ENCODE results near the gene PCSK7. TPM values are rescaled to one million over a fixed set of nuclear protein-coding genes. Genes with fewer than 3 reads are reported as not detected.
"Not testable (repeated sequence)": the region's sequence is repeated elsewhere in the genome, so short reads cannot be mapped to it uniquely, and the experiment has no call there.

Gene PCSK7
- total RNA-seq, 1 donor from 2014 or later = 14.2 TPM

DNA sequence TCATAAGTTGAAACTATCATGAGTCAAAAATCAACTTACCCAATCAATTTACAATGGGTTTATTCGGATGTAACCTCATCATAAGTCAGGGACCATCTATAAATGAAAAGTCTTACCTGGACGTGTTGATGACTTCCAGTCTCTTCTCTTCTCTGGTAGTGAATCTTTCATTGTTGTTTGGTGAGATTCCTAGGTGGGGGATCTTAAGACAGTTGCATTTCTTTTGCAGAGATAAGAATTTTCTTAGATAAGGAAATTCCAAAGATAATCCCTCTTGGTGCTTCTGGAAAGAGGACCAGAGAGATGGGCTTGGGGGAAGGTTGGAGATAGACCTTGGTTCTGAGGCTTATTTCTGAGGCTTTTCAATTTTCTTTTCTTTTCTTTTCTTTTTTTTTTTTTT lies 38.0 kb upstream of the PCSK7 start:
- Histone ChIP-seq H4K20me1 (ENCODE audit: low read depth) (peaks cover 7% of the 10 kb centered on the region), H3K27ac (no peak overlapping the region), H2AFZ (replicated peaks) (no peak overlapping the region), H3K4me1 (no peaks in the 10 kb centered on the region), H3K4me3 (no peak overlapping the region), H3F3A (ENCODE audit: low read depth) (no peaks in the 10 kb centered on the region), H3K9ac (no peak overlapping the region), H3K36me3 (no peaks in the 10 kb centered on the region), H3K4me2 (no peak overlapping the region), H3K79me2 (ENCODE audit: low read depth) (no peaks in the 10 kb centered on the region), H3K9me3 (ENCODE audit: low read depth) (no peaks in the 10 kb centered on the region), H3K27me3 (no peaks in the 10 kb centered on the region)
- Mint-ChIP-seq H3K27me3 (ENCODE audit: insufficient read depth, low read depth) (peaks cover 2% of the 10 kb centered on the region), H3K4me3 (no peak overlapping the region), H3K9me3 (peaks cover 2% of the 10 kb centered on the region), H3K36me3 (peaks cover 29% of the 10 kb centered on the region), H3K4me1 (no peaks in the 10 kb centered on the region), H3K27ac (no peak overlapping the region)
- DNase-seq (ENCODE audit: low spot score) = no peak
- TF ChIP-seq, protein P1, sequence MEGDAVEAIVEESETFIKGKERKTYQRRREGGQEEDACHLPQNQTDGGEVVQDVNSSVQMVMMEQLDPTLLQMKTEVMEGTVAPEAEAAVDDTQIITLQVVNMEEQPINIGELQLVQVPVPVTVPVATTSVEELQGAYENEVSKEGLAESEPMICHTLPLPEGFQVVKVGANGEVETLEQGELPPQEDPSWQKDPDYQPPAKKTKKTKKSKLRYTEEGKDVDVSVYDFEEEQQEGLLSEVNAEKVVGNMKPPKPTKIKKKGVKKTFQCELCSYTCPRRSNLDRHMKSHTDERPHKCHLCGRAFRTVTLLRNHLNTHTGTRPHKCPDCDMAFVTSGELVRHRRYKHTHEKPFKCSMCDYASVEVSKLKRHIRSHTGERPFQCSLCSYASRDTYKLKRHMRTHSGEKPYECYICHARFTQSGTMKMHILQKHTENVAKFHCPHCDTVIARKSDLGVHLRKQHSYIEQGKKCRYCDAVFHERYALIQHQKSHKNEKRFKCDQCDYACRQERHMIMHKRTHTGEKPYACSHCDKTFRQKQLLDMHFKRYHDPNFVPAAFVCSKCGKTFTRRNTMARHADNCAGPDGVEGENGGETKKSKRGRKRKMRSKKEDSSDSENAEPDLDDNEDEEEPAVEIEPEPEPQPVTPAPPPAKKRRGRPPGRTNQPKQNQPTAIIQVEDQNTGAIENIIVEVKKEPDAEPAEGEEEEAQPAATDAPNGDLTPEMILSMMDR (IDR thresholded peaks at IDR 0.05) = no peak
- TF ChIP-seq EZH2 (IDR thresholded peaks at IDR 0.05) (no peak), EZH2phosphoT487 (IDR thresholded peaks at IDR 0.05) (no peak)

DNA sequence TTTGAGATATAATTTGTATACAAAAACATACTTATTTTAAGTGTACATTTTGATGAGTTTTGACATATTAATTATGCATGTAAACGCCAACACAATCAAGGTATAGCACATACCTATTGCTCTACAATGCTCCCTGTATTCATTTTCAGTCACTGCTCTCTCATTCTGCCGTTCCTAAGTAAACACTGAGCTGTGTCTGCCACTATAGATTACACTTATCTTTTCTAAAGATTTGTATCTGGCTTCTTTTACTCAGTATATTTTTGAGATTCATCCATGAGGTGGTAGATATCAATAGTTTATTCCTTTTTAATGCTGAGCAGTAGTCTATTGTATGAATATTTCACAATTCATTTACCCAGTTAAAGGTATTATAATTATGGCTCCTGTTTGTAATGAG lies 33.9 kb upstream of the PCSK7 start:
- H3K27ac ChIP-seq = no peak overlapping the region
- H3K9ac ChIP-seq = no peak overlapping the region
- H3F3A ChIP-seq (ENCODE audit: low read depth) = no peaks in the 10 kb centered on the region
- no peaks in the 10 kb centered on the region for H3K9me3 Mint-ChIP-seq
- H3K27me3 ChIP-seq = no peaks in the 10 kb centered on the region
- no peak for DNase-seq (ENCODE audit: low spot score)
- H2AFZ ChIP-seq (replicated peaks) = no peak overlapping the region
- H3K27me3 Mint-ChIP-seq (ENCODE audit: insufficient read depth, low read depth) = peaks cover 2% of the 10 kb centered on the region
- H3K4me1 ChIP-seq = no peaks in the 10 kb centered on the region
- H3K4me2 ChIP-seq = no peak overlapping the region
- H3K9me3 ChIP-seq (ENCODE audit: low read depth) = no peaks in the 10 kb centered on the region
- H3K36me3 Mint-ChIP-seq = peaks cover 27% of the 10 kb centered on the region
- no peak overlapping the region for H3K27ac Mint-ChIP-seq
- H3K4me3 ChIP-seq = no peak overlapping the region
- no peak overlapping the region for H3K4me3 Mint-ChIP-seq
- peaks cover 7% of the 10 kb centered on the region for H4K20me1 ChIP-seq (ENCODE audit: low read depth)
- no peaks in the 10 kb centered on the region for H3K36me3 ChIP-seq
- TF ChIP-seq EZH2phosphoT487 (IDR thresholded peaks at IDR 0.05) (no peak), EZH2 (IDR thresholded peaks at IDR 0.05) (no peak)
- TF ChIP-seq, protein P1 (IDR thresholded peaks at IDR 0.05) = no peak
- H3K4me1 Mint-ChIP-seq = no peaks in the 10 kb centered on the region
- H3K79me2 ChIP-seq (ENCODE audit: low read depth) = no peaks in the 10 kb centered on the region

DNA sequence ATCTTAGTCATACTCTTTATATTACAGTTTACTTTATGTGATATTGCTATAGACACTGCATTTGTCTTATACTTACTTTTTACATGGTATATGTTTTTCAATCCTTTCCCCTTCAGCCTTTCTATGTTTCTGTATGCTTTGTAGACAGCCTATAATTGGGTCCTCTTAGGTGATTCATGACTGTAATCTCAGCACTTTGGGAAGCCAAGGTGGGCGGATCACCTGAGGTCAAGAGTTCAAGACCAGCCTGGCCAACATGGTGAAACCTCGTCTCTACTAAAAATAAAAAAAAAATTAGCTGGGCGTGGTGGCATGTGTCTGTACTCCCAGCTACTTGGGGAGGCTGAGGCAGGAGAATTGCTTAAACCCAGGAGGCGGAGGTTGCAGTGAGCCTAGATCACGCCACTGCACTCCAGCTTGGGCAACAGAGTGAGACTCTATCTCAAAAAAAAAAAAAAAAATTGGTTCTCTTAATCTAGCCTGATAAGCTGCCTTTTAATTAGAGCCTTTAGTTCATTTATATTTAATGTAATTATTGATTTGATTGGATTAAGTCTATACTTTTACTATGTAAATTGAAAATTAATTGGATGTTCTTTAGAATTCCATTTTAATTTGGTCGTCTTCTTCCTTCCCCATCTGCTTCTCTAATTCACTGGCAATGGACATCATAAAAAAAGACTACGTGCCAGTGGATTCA lies 32.9 kb upstream of the PCSK7 start:
- not testable (repeated sequence) for H3K9ac ChIP-seq; H3K36me3 ChIP-seq; H3K27ac Mint-ChIP-seq; H3K4me3 Mint-ChIP-seq; H3K9me3 ChIP-seq (ENCODE audit: low read depth); DNase-seq (ENCODE audit: low spot score); H3K27me3 Mint-ChIP-seq (ENCODE audit: insufficient read depth, low read depth); H3K27me3 ChIP-seq; H3K4me1 ChIP-seq; H3K27ac ChIP-seq; H3K79me2 ChIP-seq (ENCODE audit: low read depth); H4K20me1 ChIP-seq (ENCODE audit: low read depth); H3F3A ChIP-seq (ENCODE audit: low read depth); H2AFZ ChIP-seq (replicated peaks); H3K4me3 ChIP-seq; H3K4me2 ChIP-seq; H3K9me3 Mint-ChIP-seq; H3K4me1 Mint-ChIP-seq
- peaks cover 29% of the 10 kb centered on the region for H3K36me3 Mint-ChIP-seq

DNA sequence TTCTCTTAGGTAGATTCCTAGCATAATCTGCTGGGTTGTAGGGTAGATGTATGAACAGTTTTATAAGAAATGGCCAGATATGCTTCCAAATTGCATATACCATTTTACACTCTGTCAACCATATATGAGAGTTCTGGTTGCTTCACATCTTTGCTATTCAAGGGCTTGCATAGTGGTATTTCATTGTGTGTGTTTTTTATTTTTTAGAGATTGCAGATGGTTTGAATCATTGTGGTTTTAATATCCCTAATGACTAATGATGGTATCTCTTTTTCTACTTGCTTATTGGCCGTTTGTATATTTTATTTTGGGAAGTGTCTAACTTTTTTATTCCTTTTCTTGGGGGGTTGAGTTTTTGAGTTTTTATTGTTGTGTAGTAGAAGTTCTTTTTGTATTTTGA lies 27.5 kb upstream of the PCSK7 start:
- no peaks in the 10 kb centered on the region for H3K4me1 ChIP-seq
- Mint-ChIP-seq H3K27me3 (ENCODE audit: insufficient read depth, low read depth) (no peaks in the 10 kb centered on the region), H3K9me3 (no peaks in the 10 kb centered on the region), H3K4me3 (no peak overlapping the region), H3K4me1 (no peaks in the 10 kb centered on the region), H3K36me3 (peaks cover 23% of the 10 kb centered on the region), H3K27ac (no peak overlapping the region)
- no peak overlapping the region for H3K4me3 ChIP-seq
- no peaks in the 10 kb centered on the region for H3K79me2 ChIP-seq (ENCODE audit: low read depth)
- H3F3A ChIP-seq (ENCODE audit: low read depth) = no peaks in the 10 kb centered on the region
- no peaks in the 10 kb centered on the region for H4K20me1 ChIP-seq (ENCODE audit: low read depth)
- no peak overlapping the region for H2AFZ ChIP-seq (replicated peaks)
- no peaks in the 10 kb centered on the region for H3K27me3 ChIP-seq
- no peak for DNase-seq (ENCODE audit: low spot score)
- H3K36me3 ChIP-seq = no peaks in the 10 kb centered on the region
- no peak overlapping the region for H3K9ac ChIP-seq
- H3K4me2 ChIP-seq = no peak overlapping the region
- H3K9me3 ChIP-seq (ENCODE audit: low read depth) = no peaks in the 10 kb centered on the region
- H3K27ac ChIP-seq = no peak overlapping the region
- TF ChIP-seq, protein P1 (IDR thresholded peaks at IDR 0.05) = no peak
- no peak for TF ChIP-seq EZH2 (IDR thresholded peaks at IDR 0.05)
- no peak for TF ChIP-seq EZH2phosphoT487 (IDR thresholded peaks at IDR 0.05)

Data from neural progenitor cell (in vitro differentiated cells).